SK-N-SH treated with all-trans-retinoic acid at 6 μM for 48 hours (cell line): ENCODE data around the gene C4orf36.

ENCODE experiments used
- ATAC-seq: fragments of 200-7000 bp; cut with Tn5 transposase; 3 replicates; pipeline ENCODE4 v1.9.1; 2020; ENCODE audit warnings: mild to moderate bottlenecking, moderate library complexity
- ARNTL ChIP-seq: fragments of 450-650 bp; formaldehyde crosslinking; IDR thresholded peaks from 2 replicates; pipeline ENCODE4 v1.5.0; 2020; ENCODE audit warnings: low read depth, mild to moderate bottlenecking, moderate library complexity, borderline replicate concordance
- BACH2 ChIP-seq: fragments of 250-450 bp; sonication (Bioruptor Pico); IDR thresholded peaks from 2 replicates; pipeline ENCODE4 v1.9.0; 2021; ENCODE audit warnings: mild to moderate bottlenecking, borderline replicate concordance
- CSDC2 ChIP-seq: fragments of 250-450 bp; sonication (Bioruptor Pico); IDR thresholded peaks from 2 replicates; pipeline ENCODE4 v1.5.0; 2020; ENCODE audit warnings: mild to moderate bottlenecking, moderate library complexity
- GLIS3 ChIP-seq: fragments of 250-450 bp; sonication (Bioruptor Pico); IDR thresholded peaks from 2 replicates; pipeline ENCODE4 v1.5.0; 2020; ENCODE audit warnings: mild to moderate bottlenecking, moderate library complexity
- ISL1 ChIP-seq: fragments of 250-450 bp; sonication (Bioruptor Pico); IDR thresholded peaks from 2 replicates; pipeline ENCODE4 v2.1.2; 2022; ENCODE audit warnings: mild to moderate bottlenecking, moderate library complexity
- OSR1 ChIP-seq: fragments of 250-450 bp; sonication (Bioruptor Pico); IDR thresholded peaks from 2 replicates; pipeline ENCODE4 v1.8.0; 2022; ENCODE audit warnings: moderate library complexity, mild to moderate bottlenecking, inconsistent platforms
- PPARA ChIP-seq: fragments of 250-450 bp; sonication (Bioruptor Pico); IDR thresholded peaks from 2 replicates; pipeline ENCODE4 v1.5.0; 2020; ENCODE audit warnings: mild to moderate bottlenecking, borderline replicate concordance
- RARB ChIP-seq: fragments of 250-450 bp; sonication (Bioruptor Pico); IDR thresholded peaks from 2 replicates; pipeline ENCODE4 v1.8.0; 2021; ENCODE audit warnings: mild to moderate bottlenecking, moderate library complexity
- SNAI2 ChIP-seq: fragments of 250-450 bp; sonication (Bioruptor Pico); IDR thresholded peaks from 2 replicates; pipeline ENCODE4 v1.5.0; 2020; ENCODE audit warnings: mild to moderate bottlenecking, moderate library complexity
- TCF4 ChIP-seq: fragments of 250-450 bp; sonication (Bioruptor Pico); IDR thresholded peaks from 2 replicates; pipeline ENCODE4 v1.8.0; 2021; ENCODE audit warnings: mild to moderate bottlenecking, moderate library complexity, borderline replicate concordance
- TOX ChIP-seq: fragments of 250-450 bp; sonication (Bioruptor Pico); IDR thresholded peaks from 2 replicates; pipeline ENCODE4 v1.8.0; 2021; ENCODE audit warnings: mild to moderate bottlenecking, moderate library complexity, borderline replicate concordance
- ZC3H10 ChIP-seq: fragments of 250-450 bp; sonication (Bioruptor Pico); IDR thresholded peaks from 2 replicates; pipeline ENCODE4 v1.5.1; 2021; ENCODE audit warnings: mild to moderate bottlenecking, moderate library complexity
- ZFP3 ChIP-seq: fragments of 250-450 bp; sonication (Bioruptor Pico); IDR thresholded peaks from 2 replicates; pipeline ENCODE4 v1.5.0; 2020; ENCODE audit warnings: mild to moderate bottlenecking, moderate library complexity
- ZFP30 ChIP-seq: fragments of 450-650 bp; formaldehyde crosslinking; IDR thresholded peaks from 2 replicates; pipeline ENCODE4 v1.5.0; 2022; ENCODE audit warnings: mild to moderate bottlenecking, moderate library complexity
- ZNF565 ChIP-seq: fragments of 450-650 bp; formaldehyde crosslinking; conservative IDR thresholded peaks from 2 replicates; pipeline ENCODE4 v1.5.0; 2020; ENCODE audit warnings: low read depth, mild to moderate bottlenecking, moderate library complexity
- TF ChIP-seq, protein P1 (sequence below): fragments of 250-450 bp; sonication (Bioruptor Pico); IDR thresholded peaks from 2 replicates; pipeline ENCODE4 v1.5.0; 2020; ENCODE audit warnings: mild to moderate bottlenecking, moderate library complexity
- TF ChIP-seq, protein P2 (sequence below): fragments of 250-450 bp; sonication (Bioruptor Pico); IDR thresholded peaks from 2 replicates; pipeline ENCODE4 v1.5.1; 2021; ENCODE audit warnings: mild to moderate bottlenecking, moderate library complexity
- TF ChIP-seq, protein P3 (sequence below): fragments of 250-450 bp; sonication (Bioruptor Pico); IDR thresholded peaks from 2 replicates; pipeline ENCODE4 v1.5.1; 2020; ENCODE audit warnings: low read depth, mild to moderate bottlenecking, moderate library complexity
- TF ChIP-seq, protein P4 (sequence below): fragments of 250-450 bp; sonication (Bioruptor Pico); IDR thresholded peaks from 2 replicates; pipeline ENCODE4 v1.8.0; 2020; ENCODE audit warnings: mild to moderate bottlenecking, moderate library complexity, borderline replicate concordance
- TF ChIP-seq, protein P5 (sequence below): fragments of 250-450 bp; sonication (Bioruptor Pico); IDR thresholded peaks from 2 replicates; pipeline ENCODE4 v1.8.0; 2021; ENCODE audit warnings: low read depth, mild to moderate bottlenecking, moderate library complexity, borderline replicate concordance

Gene C4orf36

DNA sequence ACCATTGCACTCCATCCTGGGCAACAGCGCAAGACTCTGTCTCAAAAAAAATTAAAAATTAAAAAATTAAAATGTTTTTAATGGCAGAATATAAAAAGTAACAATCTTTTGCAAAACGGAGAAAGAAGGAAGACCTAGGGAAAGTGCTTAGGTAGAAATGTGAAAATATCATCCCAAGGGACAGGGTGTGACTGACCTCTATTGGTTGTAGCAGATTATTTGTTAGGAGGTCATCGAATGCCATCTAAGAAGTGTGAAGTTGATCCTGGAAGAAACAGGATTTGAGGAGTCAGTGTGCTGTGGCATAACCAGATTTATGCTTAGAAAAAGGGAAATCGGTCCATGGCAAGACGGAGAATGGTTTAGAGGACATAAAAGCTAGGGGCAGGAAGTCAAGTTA, 18.1 kb upstream of the C4orf36 start (continued):
- TF ChIP-seq, protein P1, sequence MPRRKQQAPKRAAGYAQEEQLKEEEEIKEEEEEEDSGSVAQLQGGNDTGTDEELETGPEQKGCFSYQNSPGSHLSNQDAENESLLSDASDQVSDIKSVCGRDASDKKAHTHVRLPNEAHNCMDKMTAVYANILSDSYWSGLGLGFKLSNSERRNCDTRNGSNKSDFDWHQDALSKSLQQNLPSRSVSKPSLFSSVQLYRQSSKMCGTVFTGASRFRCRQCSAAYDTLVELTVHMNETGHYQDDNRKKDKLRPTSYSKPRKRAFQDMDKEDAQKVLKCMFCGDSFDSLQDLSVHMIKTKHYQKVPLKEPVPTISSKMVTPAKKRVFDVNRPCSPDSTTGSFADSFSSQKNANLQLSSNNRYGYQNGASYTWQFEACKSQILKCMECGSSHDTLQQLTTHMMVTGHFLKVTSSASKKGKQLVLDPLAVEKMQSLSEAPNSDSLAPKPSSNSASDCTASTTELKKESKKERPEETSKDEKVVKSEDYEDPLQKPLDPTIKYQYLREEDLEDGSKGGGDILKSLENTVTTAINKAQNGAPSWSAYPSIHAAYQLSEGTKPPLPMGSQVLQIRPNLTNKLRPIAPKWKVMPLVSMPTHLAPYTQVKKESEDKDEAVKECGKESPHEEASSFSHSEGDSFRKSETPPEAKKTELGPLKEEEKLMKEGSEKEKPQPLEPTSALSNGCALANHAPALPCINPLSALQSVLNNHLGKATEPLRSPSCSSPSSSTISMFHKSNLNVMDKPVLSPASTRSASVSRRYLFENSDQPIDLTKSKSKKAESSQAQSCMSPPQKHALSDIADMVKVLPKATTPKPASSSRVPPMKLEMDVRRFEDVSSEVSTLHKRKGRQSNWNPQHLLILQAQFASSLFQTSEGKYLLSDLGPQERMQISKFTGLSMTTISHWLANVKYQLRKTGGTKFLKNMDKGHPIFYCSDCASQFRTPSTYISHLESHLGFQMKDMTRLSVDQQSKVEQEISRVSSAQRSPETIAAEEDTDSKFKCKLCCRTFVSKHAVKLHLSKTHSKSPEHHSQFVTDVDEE (CRISPR knock-in tag) = no peak

DNA sequence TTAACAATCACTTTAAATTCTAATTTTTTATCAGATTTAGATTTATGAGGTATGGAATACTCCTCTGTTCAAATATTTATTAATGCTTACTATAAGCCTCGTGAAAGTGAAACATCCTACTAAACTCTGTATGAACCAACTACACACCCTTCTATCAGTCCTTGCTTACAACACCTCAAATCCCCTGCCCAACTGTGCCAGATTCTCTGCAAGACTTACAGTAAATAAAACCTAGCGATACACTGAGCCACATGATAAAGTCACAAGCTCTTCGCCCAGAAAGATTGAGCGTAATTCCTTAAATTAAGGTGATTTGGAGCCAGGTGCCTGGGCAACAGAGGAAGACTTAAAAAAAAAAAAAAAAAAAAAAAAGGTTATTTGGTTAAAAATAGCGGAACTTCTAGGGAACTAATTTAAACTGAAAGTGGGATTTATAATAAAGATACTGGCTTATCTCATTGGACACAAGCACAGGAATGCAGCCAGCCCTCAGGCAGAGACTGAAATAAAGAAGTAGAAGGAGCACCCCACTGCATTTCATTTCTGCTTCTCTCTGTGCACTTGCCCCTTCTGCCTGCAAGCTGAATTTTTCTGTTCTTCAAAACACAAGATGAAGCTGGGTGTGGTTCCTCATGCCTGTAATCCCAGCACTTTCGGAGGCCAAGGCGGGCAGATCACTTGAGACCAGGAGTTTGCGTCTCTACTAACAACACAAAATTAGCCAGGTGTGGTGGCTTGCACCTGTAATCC, 17.5 kb upstream of the C4orf36 start:
- no peak for ATAC-seq
- TF ChIP-seq CSDC2 (CRISPR knock-in tag) (no peak), ZC3H10 (CRISPR knock-in tag) (no peak), TOX (CRISPR knock-in tag) (no peak), PPARA (CRISPR knock-in tag) (no peak), ZNF565 (no peak), OSR1 (CRISPR knock-in tag) (no peak), TCF4 (no peak), RARB (CRISPR knock-in tag) (no peak), ARNTL (no peak), ZFP3 (CRISPR knock-in tag) (no peak)
- TF ChIP-seq, protein P2, sequence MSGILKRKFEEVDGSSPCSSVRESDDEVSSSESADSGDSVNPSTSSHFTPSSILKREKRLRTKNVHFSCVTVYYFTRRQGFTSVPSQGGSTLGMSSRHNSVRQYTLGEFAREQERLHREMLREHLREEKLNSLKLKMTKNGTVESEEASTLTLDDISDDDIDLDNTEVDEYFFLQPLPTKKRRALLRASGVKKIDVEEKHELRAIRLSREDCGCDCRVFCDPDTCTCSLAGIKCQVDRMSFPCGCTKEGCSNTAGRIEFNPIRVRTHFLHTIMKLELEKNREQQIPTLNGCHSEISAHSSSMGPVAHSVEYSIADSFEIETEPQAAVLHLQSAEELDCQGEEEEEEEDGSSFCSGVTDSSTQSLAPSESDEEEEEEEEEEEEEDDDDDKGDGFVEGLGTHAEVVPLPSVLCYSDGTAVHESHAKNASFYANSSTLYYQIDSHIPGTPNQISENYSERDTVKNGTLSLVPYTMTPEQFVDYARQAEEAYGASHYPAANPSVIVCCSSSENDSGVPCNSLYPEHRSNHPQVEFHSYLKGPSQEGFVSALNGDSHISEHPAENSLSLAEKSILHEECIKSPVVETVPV (CRISPR knock-in tag) = no peak
- TF ChIP-seq, protein P3, sequence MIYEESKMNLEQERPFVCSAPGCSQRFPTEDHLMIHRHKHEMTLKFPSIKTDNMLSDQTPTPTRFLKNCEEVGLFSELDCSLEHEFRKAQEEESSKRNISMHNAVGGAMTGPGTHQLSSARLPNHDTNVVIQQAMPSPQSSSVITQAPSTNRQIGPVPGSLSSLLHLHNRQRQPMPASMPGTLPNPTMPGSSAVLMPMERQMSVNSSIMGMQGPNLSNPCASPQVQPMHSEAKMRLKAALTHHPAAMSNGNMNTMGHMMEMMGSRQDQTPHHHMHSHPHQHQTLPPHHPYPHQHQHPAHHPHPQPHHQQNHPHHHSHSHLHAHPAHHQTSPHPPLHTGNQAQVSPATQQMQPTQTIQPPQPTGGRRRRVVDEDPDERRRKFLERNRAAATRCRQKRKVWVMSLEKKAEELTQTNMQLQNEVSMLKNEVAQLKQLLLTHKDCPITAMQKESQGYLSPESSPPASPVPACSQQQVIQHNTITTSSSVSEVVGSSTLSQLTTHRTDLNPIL (CRISPR knock-in tag) = no peak
- TF ChIP-seq, protein P1 (CRISPR knock-in tag) = no peak

DNA sequence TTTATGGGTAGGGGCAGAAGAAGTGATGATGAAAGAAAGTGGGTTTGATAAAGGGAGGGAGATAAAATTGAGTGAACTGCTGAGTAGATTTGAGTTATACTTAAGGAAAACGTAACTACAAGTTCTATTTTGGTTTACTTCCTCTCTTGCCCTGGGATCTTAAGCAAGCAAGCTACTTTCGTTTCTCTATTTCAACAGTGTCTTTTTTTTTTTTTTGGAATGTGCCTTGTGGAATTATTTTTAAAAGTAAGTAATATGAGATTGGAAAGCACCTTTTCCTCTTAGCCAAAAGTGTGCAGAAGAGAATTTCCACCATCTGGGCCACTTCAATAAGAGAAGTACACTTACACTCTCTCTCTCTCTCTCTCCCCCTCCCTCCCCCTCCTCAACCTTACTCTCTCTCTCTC, 16.0 kb upstream of the C4orf36 start:
- ATAC-seq = peak; percentile 25; the same call in 1 of the 3 replicates
- TF ChIP-seq, protein P4, sequence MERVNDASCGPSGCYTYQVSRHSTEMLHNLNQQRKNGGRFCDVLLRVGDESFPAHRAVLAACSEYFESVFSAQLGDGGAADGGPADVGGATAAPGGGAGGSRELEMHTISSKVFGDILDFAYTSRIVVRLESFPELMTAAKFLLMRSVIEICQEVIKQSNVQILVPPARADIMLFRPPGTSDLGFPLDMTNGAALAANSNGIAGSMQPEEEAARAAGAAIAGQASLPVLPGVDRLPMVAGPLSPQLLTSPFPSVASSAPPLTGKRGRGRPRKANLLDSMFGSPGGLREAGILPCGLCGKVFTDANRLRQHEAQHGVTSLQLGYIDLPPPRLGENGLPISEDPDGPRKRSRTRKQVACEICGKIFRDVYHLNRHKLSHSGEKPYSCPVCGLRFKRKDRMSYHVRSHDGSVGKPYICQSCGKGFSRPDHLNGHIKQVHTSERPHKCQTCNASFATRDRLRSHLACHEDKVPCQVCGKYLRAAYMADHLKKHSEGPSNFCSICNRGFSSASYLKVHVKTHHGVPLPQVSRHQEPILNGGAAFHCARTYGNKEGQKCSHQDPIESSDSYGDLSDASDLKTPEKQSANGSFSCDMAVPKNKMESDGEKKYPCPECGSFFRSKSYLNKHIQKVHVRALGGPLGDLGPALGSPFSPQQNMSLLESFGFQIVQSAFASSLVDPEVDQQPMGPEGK (CRISPR knock-in tag) = no peak
- TF ChIP-seq, protein P2 (CRISPR knock-in tag) = no peak
- no peak for TF ChIP-seq ISL1 (CRISPR knock-in tag)
- TF ChIP-seq ZFP3 (CRISPR knock-in tag) = no peak
- TF ChIP-seq OSR1 (CRISPR knock-in tag) = no peak
- TF ChIP-seq ZFP30 = no peak
- no peak for TF ChIP-seq GLIS3
- TF ChIP-seq ZC3H10 (CRISPR knock-in tag) = no peak
- TF ChIP-seq, protein P1 (CRISPR knock-in tag) = no peak
- no peak for TF ChIP-seq RARB (CRISPR knock-in tag)
- no peak for TF ChIP-seq SNAI2 (CRISPR knock-in tag)
- TF ChIP-seq BACH2 (CRISPR knock-in tag) = no peak
- TF ChIP-seq CSDC2 (CRISPR knock-in tag) = no peak
- TF ChIP-seq, protein P5, sequence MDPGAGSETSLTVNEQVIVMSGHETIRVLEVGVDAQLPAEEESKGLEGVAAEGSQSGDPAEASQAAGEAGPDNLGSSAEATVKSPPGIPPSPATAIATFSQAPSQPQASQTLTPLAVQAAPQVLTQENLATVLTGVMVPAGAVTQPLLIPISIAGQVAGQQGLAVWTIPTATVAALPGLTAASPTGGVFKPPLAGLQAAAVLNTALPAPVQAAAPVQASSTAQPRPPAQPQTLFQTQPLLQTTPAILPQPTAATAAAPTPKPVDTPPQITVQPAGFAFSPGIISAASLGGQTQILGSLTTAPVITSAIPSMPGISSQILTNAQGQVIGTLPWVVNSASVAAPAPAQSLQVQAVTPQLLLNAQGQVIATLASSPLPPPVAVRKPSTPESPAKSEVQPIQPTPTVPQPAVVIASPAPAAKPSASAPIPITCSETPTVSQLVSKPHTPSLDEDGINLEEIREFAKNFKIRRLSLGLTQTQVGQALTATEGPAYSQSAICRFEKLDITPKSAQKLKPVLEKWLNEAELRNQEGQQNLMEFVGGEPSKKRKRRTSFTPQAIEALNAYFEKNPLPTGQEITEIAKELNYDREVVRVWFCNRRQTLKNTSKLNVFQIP (CRISPR knock-in tag) = no peak
